Measurements from ENCODE around the gene COL18A1.

GRCh38 chr21:45536301-45537081 lies 131.5 kb downstream of the COL18A1 start:
- TF ChIP-seq POLR2A (IDR thresholded peaks at IDR 0.05), result no peak
- no peak for TF ChIP-seq POLR2AphosphoS5 (IDR thresholded peaks at IDR 0.05)
- no peak for TF ChIP-seq CTCF (IDR thresholded peaks at IDR 0.05)

Measured in sigmoid colon (tissue), 4 donors.